ENCODE data around the gene IFITM5. TPM values are rescaled to one million over a fixed set of nuclear protein-coding genes. Genes with fewer than 3 reads are reported as not detected.
A peak's percentile ranks its signal among the peaks of the same experiment; 100 is the strongest.
"Not testable (repeated sequence)": the region's sequence is repeated elsewhere in the genome, so short reads cannot be mapped to it uniquely, and the experiment has no call there.

The IFITM5 gene
- total RNA-seq, 2 donors from 2014 or later = not detected

GRCh38 chr11:324156-324555 is 24.8 kb upstream of the IFITM5 start:
- Histone ChIP-seq H3K4me1 (ENCODE audit: control insufficient read depth, insufficient read depth, low read length) (no peaks in the 10 kb centered on the region), H3K27me3 (ENCODE audit: control insufficient read depth, insufficient read depth, low read length, poor library complexity, severe bottlenecking) (no peaks in the 10 kb centered on the region), H3K9ac (ENCODE audit: extremely low read depth, low read length, poor library complexity, severe bottlenecking) (no peak overlapping the region), H3K9me3 (ENCODE audit: control insufficient read depth, low read length) (no peaks in the 10 kb centered on the region), H3K36me3 (ENCODE audit: control insufficient read depth, insufficient read depth, low read length) (no peaks in the 10 kb centered on the region), H3K27ac (ENCODE audit: low read depth, low read length) (no peak overlapping the region), H3K4me3 (ENCODE audit: low read length) (no peak overlapping the region)
- no peak overlapping the region for H3K27ac Mint-ChIP-seq
- WGBS, 2 experiments (ENCODE audit: insufficient coverage in 1 of 2, insufficient read length in 1 of 2) = 73 to 81% methylated on average over 9 to 11 of the region's 11 CpGs
- H3K27me3 Mint-ChIP-seq (ENCODE audit: insufficient read depth) = no peaks in the 10 kb centered on the region
- TF ChIP-seq CTCF (conservative IDR thresholded peaks at IDR 0.05) = no peak
- peaks cover under 1% of the 10 kb centered on the region for H3K36me3 Mint-ChIP-seq (ENCODE audit: low read depth)
- peaks cover 3% of the 10 kb centered on the region for H3K9me3 Mint-ChIP-seq
- no peak overlapping the region for H3K4me3 Mint-ChIP-seq
- H3K4me1 Mint-ChIP-seq = peaks cover 28% of the 10 kb centered on the region
- DNase-seq = peak; percentile 61

GRCh38 chr11:319888-320273 is 20.6 kb upstream of the IFITM5 start:
- WGBS, 2 experiments (ENCODE audit: insufficient coverage in 1 of 2, insufficient read length in 1 of 2) = no CpG with 5 or more reads among the region's 10 CpGs
- peak overlapping the region; percentile 96 for H3K27ac Mint-ChIP-seq
- not testable (repeated sequence) for H3K27me3 Mint-ChIP-seq (ENCODE audit: insufficient read depth); H3K9me3 Mint-ChIP-seq; H3K9me3 ChIP-seq (ENCODE audit: control insufficient read depth, low read length); H3K27me3 ChIP-seq (ENCODE audit: control insufficient read depth, insufficient read depth, low read length, poor library complexity, severe bottlenecking); H3K27ac ChIP-seq (ENCODE audit: low read depth, low read length); H3K4me1 ChIP-seq (ENCODE audit: control insufficient read depth, insufficient read depth, low read length)
- H3K4me1 Mint-ChIP-seq = peaks cover 24% of the 10 kb centered on the region
- Histone ChIP-seq H3K4me3 (ENCODE audit: low read length) (peak overlapping the region; percentile 87), H3K9ac (ENCODE audit: extremely low read depth, low read length, poor library complexity, severe bottlenecking) (peak overlapping the region; percentile 68), H3K36me3 (ENCODE audit: control insufficient read depth, insufficient read depth, low read length) (peaks cover 11% of the 10 kb centered on the region)
- H3K36me3 Mint-ChIP-seq (ENCODE audit: low read depth) = peaks cover 12% of the 10 kb centered on the region
- peak; percentile 65 for DNase-seq
- peak overlapping the region; percentile 89 for H3K4me3 Mint-ChIP-seq

GRCh38 chr11:319121-319887 is 20.0 kb upstream of the IFITM5 start:
- H3K27me3 Mint-ChIP-seq (ENCODE audit: insufficient read depth); H3K27me3 ChIP-seq (ENCODE audit: control insufficient read depth, insufficient read depth, low read length, poor library complexity, severe bottlenecking); H3K9me3 ChIP-seq (ENCODE audit: control insufficient read depth, low read length); H3K27ac ChIP-seq (ENCODE audit: low read depth, low read length); H3K4me1 ChIP-seq (ENCODE audit: control insufficient read depth, insufficient read depth, low read length); H3K9me3 Mint-ChIP-seq: not testable (repeated sequence)
- H3K9ac ChIP-seq (ENCODE audit: extremely low read depth, low read length, poor library complexity, severe bottlenecking) = peak overlapping the region; percentile 28
- peak overlapping the region; percentile 87 for H3K4me3 ChIP-seq (ENCODE audit: low read length)
- Mint-ChIP-seq H3K27ac (peak overlapping the region; percentile 96), H3K36me3 (ENCODE audit: low read depth) (peaks cover 13% of the 10 kb centered on the region), H3K4me3 (peak overlapping the region; percentile 89), H3K4me1 (peaks cover 19% of the 10 kb centered on the region)
- peaks cover 11% of the 10 kb centered on the region for H3K36me3 ChIP-seq (ENCODE audit: control insufficient read depth, insufficient read depth, low read length)
- TF ChIP-seq CTCF (conservative IDR thresholded peaks at IDR 0.05) = peak; percentile 16
- 46 to 80% methylated on average over 12 to 18 of the region's 29 CpGs for WGBS, 2 experiments (ENCODE audit: insufficient coverage in 1 of 2, insufficient read length in 1 of 2)
- peak; percentile 80 for DNase-seq

- H3K27ac ChIP-seq (ENCODE audit: low read depth, low read length); DNase-seq; H3K27ac Mint-ChIP-seq; H3K4me1 ChIP-seq (ENCODE audit: control insufficient read depth, insufficient read depth, low read length); H3K27me3 ChIP-seq (ENCODE audit: control insufficient read depth, insufficient read depth, low read length, poor library complexity, severe bottlenecking); H3K27me3 Mint-ChIP-seq (ENCODE audit: insufficient read depth); H3K4me3 ChIP-seq (ENCODE audit: low read length); H3K9me3 ChIP-seq (ENCODE audit: control insufficient read depth, low read length); H3K9me3 Mint-ChIP-seq; H3K9ac ChIP-seq (ENCODE audit: extremely low read depth, low read length, poor library complexity, severe bottlenecking): not testable (repeated sequence)
- WGBS, 2 experiments (ENCODE audit: insufficient coverage in 1 of 2, insufficient read length in 1 of 2) = 5% methylated on average over 8 of the region's 79 CpGs; no CpG with 5 or more reads in 1 of the 2 experiments
- H3K4me3 Mint-ChIP-seq = peak overlapping the region; percentile 89
- peaks cover 11% of the 10 kb centered on the region for H3K36me3 ChIP-seq (ENCODE audit: control insufficient read depth, insufficient read depth, low read length)
- H3K4me1 Mint-ChIP-seq = peaks cover 18% of the 10 kb centered on the region
- peaks cover 13% of the 10 kb centered on the region for H3K36me3 Mint-ChIP-seq (ENCODE audit: low read depth)
These were observed 19.2 kb upstream of the IFITM5 start for GRCh38 chr11:318405-319120.

- not testable (repeated sequence) for H3K27me3 Mint-ChIP-seq (ENCODE audit: insufficient read depth)
- peak overlapping the region; percentile 100 for H3K4me3 ChIP-seq (ENCODE audit: low read length)
- H3K27ac ChIP-seq (ENCODE audit: low read depth, low read length) = peak overlapping the region; percentile 57
These were observed 18.5 kb upstream of the IFITM5 start for GRCh38 chr11:317668-318404.

More at GRCh38 chr11:317668-318404, 18.5 kb upstream of the IFITM5 start:
- Histone ChIP-seq H3K36me3 (ENCODE audit: control insufficient read depth, insufficient read depth, low read length) (peaks cover 11% of the 10 kb centered on the region), H3K9ac (ENCODE audit: extremely low read depth, low read length, poor library complexity, severe bottlenecking) (peak overlapping the region; percentile 95)
- H3K4me3 Mint-ChIP-seq = peak overlapping the region; percentile 94
- not testable (repeated sequence) for H3K9me3 ChIP-seq (ENCODE audit: control insufficient read depth, low read length); H3K27me3 ChIP-seq (ENCODE audit: control insufficient read depth, insufficient read depth, low read length, poor library complexity, severe bottlenecking); H3K4me1 ChIP-seq (ENCODE audit: control insufficient read depth, insufficient read depth, low read length); H3K9me3 Mint-ChIP-seq
- peak; percentile 82 for DNase-seq
- H3K4me1 Mint-ChIP-seq = peaks cover 25% of the 10 kb centered on the region
- H3K36me3 Mint-ChIP-seq (ENCODE audit: low read depth) = peaks cover 13% of the 10 kb centered on the region
- H3K27ac Mint-ChIP-seq = peak overlapping the region; percentile 98
- 6 to 39% methylated on average over 3 to 10 of the region's 30 CpGs for WGBS, 2 experiments (ENCODE audit: insufficient coverage in 1 of 2, insufficient read length in 1 of 2)
